NCI-H2196 (cell line): ENCODE results near the gene TAAR8.
"Not testable (repeated sequence)": the region's sequence is repeated elsewhere in the genome, so short reads cannot be mapped to it uniquely, and the experiment has no call there.

Source experiments
- DNase-seq: peaks from one replicate; lab custom pipeline; 2025; ENCODE audit not compliant: unreplicated experiment; lab: John Stamatoyannopoulos, UW

TAAR8 gene

GRCh38 chr6:132544826-132545225 is 7.6 kb upstream of the TAAR8 start:
- DNase-seq, result no peak

- no peak for DNase-seq
Observed at GRCh38 chr6:132548746-132549463, 3.6 kb upstream of the TAAR8 start.

- DNase-seq, result no peak
Observed at GRCh38 chr6:132551214-132551613, 1.3 kb upstream of the TAAR8 start.

GRCh38 chr6:132560087-132560486 is 7.6 kb downstream of the TAAR8 start:
- not testable (repeated sequence) for DNase-seq

- DNase-seq, result no peak
Observed at GRCh38 chr6:132566404-132566803, 13.9 kb downstream of the TAAR8 start.

- no peak for DNase-seq
Observed at GRCh38 chr6:132567566-132567965, 15.1 kb downstream of the TAAR8 start.

GRCh38 chr6:132568611-132569010 is 16.1 kb downstream of the TAAR8 start:
- no peak for DNase-seq

- no peak for DNase-seq
Observed at GRCh38 chr6:132569170-132569569, 16.7 kb downstream of the TAAR8 start.

- DNase-seq, result no peak
Observed at GRCh38 chr6:132570221-132570777, 17.8 kb downstream of the TAAR8 start, which contains the start of gene TAAR6. Gene TAAR6, plus strand, starts transcription at chr6:132570322. Its CDS starts 0 bp downstream, at chr6:132570322.

GRCh38 chr6:132571774-132572173 is 19.3 kb downstream of the TAAR8 start:
- no peak for DNase-seq

- no peak for DNase-seq
Observed at GRCh38 chr6:132584698-132585097, 32.2 kb downstream of the TAAR8 start.

GRCh38 chr6:132587424-132587823 is 35.0 kb downstream of the TAAR8 start:
- no peak for DNase-seq

GRCh38 chr6:132589454-132589853 is 37.0 kb downstream of the TAAR8 start, which contains the start of gene TAAR5:
Gene TAAR5, minus strand, starts transcription at chr6:132589741. Its CDS starts 55 bp downstream, at chr6:132589686.
- DNase-seq, result no peak

GRCh38 chr6:132590362-132590761 is 37.9 kb downstream of the TAAR8 start:
- DNase-seq, result no peak

GRCh38 chr6:132592855-132593254 is 40.4 kb downstream of the TAAR8 start:
- no peak for DNase-seq

GRCh38 chr6:132596201-132596600 is 43.7 kb downstream of the TAAR8 start:
- DNase-seq, result no peak

- DNase-seq, result no peak
Observed at GRCh38 chr6:132598473-132598872, 46.0 kb downstream of the TAAR8 start.

- DNase-seq, result not testable (repeated sequence)
Observed at GRCh38 chr6:132600900-132601299, 48.4 kb downstream of the TAAR8 start.
